ENCODE measurements around the gene ERGIC1. TPM values are rescaled to one million over a fixed set of nuclear protein-coding genes. Genes with fewer than 3 reads are reported as not detected.

Gene ERGIC1
- total and polyA plus RNA-seq, 8 donors, result 116 to 229 (median 125) TPM

DNA sequence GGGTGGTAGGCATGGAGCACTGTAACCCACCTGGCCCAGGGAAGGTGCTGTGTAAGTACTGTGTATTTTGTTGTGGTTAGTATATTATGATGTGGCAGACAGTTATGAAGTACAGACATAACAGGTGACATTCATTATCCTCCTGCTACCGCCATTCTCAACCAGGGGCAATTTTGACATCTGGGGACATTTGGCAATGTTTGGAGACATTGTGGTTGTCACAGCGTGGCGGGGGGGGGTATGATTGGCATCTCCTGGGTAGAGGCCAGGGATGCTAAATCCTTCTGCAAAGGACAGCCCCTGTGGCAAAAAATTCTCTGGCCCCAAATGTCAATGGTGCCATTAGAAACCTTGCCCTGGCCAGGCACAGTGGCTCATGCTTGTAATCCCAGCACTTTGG lies 115.4 kb downstream of the ERGIC1 start:
- TF ChIP-seq, protein P1, sequence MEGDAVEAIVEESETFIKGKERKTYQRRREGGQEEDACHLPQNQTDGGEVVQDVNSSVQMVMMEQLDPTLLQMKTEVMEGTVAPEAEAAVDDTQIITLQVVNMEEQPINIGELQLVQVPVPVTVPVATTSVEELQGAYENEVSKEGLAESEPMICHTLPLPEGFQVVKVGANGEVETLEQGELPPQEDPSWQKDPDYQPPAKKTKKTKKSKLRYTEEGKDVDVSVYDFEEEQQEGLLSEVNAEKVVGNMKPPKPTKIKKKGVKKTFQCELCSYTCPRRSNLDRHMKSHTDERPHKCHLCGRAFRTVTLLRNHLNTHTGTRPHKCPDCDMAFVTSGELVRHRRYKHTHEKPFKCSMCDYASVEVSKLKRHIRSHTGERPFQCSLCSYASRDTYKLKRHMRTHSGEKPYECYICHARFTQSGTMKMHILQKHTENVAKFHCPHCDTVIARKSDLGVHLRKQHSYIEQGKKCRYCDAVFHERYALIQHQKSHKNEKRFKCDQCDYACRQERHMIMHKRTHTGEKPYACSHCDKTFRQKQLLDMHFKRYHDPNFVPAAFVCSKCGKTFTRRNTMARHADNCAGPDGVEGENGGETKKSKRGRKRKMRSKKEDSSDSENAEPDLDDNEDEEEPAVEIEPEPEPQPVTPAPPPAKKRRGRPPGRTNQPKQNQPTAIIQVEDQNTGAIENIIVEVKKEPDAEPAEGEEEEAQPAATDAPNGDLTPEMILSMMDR (IDR thresholded peaks at IDR 0.05), result no peak
- Histone ChIP-seq H3K4me3 (no peak overlapping the region), H3K27ac (no peak overlapping the region), H3K4me1 (no peaks in the 10 kb centered on the region), H3K27me3 (no peaks in the 10 kb centered on the region), H3K9me3 (no peaks in the 10 kb centered on the region), H3K36me3 (peaks cover 0 to 54% of the 10 kb centered on the region in 2 donors)
- ATAC-seq, result no peak
- DNase-seq, result no peak
- intact Hi-C loops (cut with DNase I), result loop anchor here in 1 of 2 donors (10.0 kb wide), 1 partner anchor 235 kb away; no protein-coding TSS in a partner anchor

DNA sequence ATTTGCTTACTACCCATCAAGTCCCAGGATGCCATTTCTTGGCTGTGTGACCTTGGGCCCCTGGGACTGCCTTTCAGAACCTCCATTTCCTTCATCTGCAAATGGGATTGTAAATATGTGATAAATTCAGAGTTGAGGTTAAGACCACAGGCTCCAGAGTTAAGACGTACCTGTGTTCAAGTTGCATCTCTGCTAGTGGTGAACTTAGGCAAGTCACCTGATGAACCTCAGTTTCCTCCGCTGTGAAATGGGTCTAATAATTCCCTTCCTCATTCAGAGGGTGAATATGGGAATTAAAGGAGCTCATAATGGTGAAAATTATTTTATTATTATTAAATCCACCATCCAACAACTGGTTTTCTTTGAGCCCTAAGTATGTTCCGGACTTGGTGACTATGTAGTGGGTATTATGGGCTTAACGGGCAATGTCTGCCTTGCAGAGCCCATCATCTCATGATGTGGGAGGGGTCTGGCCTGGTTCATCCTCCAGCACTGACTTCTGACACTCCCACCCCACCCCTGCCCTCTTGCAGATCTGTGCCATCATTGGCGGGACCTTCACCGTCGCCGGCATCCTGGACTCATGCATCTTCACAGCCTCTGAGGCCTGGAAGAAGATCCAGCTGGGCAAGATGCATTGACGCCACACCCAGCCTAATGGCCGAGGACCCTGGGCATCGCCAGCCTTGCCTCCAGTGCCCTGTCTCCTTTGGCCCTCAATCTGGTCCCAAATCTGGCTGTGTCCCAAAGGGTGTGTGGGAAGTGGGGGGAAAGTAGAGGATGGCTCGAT lies 116.3 kb downstream of the ERGIC1 start:
- H3K27me3 ChIP-seq, result no peaks in the 10 kb centered on the region
- DNase-seq, result peak in 1 of 4 donors; percentile 36
- ATAC-seq, result no peak
- intact Hi-C loops (cut with DNase I), result no loop called here
- H3K36me3 ChIP-seq, result peaks cover 0 to 50% of the 10 kb centered on the region in 2 donors
- no peaks in the 10 kb centered on the region for H3K9me3 ChIP-seq
- TF ChIP-seq, protein P1 (IDR thresholded peaks at IDR 0.05), result no peak
- H3K27ac ChIP-seq, result no peak overlapping the region
- H3K4me3 ChIP-seq, result no peak overlapping the region
- no peaks in the 10 kb centered on the region for H3K4me1 ChIP-seq

DNA sequence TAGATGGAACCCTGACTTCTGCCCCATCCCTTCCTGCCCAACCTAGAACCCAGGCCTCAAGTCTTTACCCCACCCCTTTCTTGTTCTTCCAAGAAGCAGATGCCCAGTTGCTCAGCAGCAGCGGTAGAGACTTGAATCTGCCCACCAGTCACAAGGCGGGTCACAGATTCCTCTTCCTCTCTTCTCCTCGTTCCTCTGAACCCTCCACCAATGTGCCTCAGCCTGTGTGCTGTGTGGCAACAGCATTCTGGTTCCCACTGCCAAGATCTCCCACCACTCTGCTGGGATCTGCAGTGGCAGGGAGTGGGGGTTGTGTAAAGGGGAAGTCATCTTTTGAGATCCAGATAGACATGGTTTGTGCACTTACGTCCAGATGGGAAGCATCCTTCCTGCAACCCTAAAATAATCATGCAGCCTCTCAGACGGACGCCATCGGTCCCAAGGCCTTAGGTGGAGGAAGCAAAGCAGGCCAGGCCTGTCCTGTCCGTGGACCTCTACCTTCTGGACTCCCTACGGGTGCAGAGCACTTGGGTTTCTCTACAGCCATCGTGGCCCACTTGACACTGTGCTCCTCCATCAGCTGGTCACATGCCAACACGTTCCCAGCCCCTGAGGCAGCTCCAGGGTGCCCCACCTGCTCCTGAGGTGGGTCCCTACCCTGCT lies 117.5 kb downstream of the ERGIC1 start:
- DNase-seq (no peak), ATAC-seq (no peak)
- no peak overlapping the region for H3K4me3 ChIP-seq
- intact Hi-C loops (cut with DNase I), result no loop called here
- peaks cover 0 to 4% of the 10 kb centered on the region in 2 donors for H3K4me1 ChIP-seq
- no peaks in the 10 kb centered on the region for H3K9me3 ChIP-seq
- no peak overlapping the region for H3K27ac ChIP-seq
- peaks cover 0 to 39% of the 10 kb centered on the region in 2 donors for H3K36me3 ChIP-seq
- TF ChIP-seq, protein P1 (IDR thresholded peaks at IDR 0.05), result no peak
- no peaks in the 10 kb centered on the region for H3K27me3 ChIP-seq

DNA sequence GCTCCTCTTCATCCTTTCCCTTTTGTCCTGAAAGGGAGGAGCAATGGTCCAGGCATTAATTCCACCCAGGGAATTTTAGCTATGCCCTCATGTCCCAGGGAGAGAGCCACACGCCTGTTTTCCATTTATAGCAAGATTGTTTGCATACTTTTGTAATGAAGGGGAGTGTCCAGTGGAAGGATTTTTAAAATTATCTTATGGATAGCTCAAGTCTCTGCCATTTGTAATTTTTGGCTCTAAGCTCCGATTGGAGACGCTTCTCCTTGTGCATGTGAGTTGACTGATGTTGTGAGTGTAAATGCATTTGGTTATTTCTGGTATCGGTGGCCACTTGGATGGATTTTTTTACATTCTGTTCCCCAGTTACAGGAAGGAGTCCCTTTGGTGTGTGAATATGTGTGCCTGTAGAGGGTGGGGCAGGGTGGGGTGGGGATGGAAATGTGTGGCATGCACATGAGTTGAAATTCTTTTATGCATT lies 118.0 kb downstream of the ERGIC1 start:
- peak; percentile 59 for ATAC-seq
- TF ChIP-seq, protein P1 (IDR thresholded peaks at IDR 0.05), result no peak
- Histone ChIP-seq H3K27ac (no peak overlapping the region), H3K4me3 (no peak overlapping the region), H3K36me3 (peaks cover 0 to 34% of the 10 kb centered on the region in 2 donors), H3K4me1 (peaks cover 0 to 5% of the 10 kb centered on the region in 2 donors), H3K9me3 (no peaks in the 10 kb centered on the region), H3K27me3 (no peaks in the 10 kb centered on the region)
- DNase-seq, result no peak
- intact Hi-C loops (cut with DNase I), result no loop called here

Measured in left lung (tissue), 10 donors.